ENCODE measurements around the gene SLC25A27. TPM values are rescaled to one million over a fixed set of nuclear protein-coding genes. Genes with fewer than 3 reads are reported as not detected.

SLC25A27 gene
- total and polyA plus RNA-seq, 2 experiments from 2014 or later, result 8.5 to 16.2 TPM

DNA sequence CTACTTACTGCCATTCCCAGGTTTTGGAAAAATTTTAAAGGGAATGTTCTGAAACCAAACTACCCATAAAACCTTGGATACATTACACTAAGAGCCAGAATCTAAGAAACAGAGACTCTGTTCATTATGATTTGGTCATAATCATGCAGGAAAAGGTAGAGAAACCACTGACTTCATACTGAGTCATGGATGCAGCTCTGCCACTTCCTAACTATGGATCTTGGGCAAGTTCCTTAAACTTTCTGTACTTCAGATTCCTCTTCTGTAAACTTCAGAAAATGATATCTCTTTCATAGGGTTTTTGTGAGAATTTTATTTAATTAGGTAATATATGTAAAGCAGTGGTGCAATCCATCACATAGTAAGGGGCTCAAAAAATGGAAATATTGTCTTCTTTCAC is 62.4 kb downstream of the SLC25A27 start:
- Histone ChIP-seq H3K36me3 (ENCODE audit: insufficient read depth) (no peaks in the 10 kb centered on the region), H3K27ac (ENCODE audit: low read depth) (no peak overlapping the region), H3K4me1 (ENCODE audit: insufficient read depth) (no peaks in the 10 kb centered on the region), H3K79me2 (replicated peaks; ENCODE audit: insufficient read depth) (no peaks in the 10 kb centered on the region), H4K20me1 (replicated peaks; ENCODE audit: insufficient read depth) (no peaks in the 10 kb centered on the region), H3K4me3 (no peak overlapping the region), H3K4me2 (no peak overlapping the region), H3K27me3 (ENCODE audit: insufficient read depth) (no peaks in the 10 kb centered on the region), H3F3A (replicated peaks; ENCODE audit: low read depth) (no peaks in the 10 kb centered on the region), H2AFZ (no peak overlapping the region), H3K9me2 (ENCODE audit: insufficient read depth) (no peaks in the 10 kb centered on the region)
- no peaks in the 10 kb centered on the region for H3K4me1 Mint-ChIP-seq
- H3K36me3 Mint-ChIP-seq (ENCODE audit: low read depth), result no peaks in the 10 kb centered on the region
- no peaks in the 10 kb centered on the region for H3K27me3 Mint-ChIP-seq (ENCODE audit: insufficient read depth, low read depth, poor library complexity)
- H3K27ac Mint-ChIP-seq, result no peak overlapping the region
- no peaks in the 10 kb centered on the region for H3K9me3 Mint-ChIP-seq
- TF ChIP-seq, protein P1, sequence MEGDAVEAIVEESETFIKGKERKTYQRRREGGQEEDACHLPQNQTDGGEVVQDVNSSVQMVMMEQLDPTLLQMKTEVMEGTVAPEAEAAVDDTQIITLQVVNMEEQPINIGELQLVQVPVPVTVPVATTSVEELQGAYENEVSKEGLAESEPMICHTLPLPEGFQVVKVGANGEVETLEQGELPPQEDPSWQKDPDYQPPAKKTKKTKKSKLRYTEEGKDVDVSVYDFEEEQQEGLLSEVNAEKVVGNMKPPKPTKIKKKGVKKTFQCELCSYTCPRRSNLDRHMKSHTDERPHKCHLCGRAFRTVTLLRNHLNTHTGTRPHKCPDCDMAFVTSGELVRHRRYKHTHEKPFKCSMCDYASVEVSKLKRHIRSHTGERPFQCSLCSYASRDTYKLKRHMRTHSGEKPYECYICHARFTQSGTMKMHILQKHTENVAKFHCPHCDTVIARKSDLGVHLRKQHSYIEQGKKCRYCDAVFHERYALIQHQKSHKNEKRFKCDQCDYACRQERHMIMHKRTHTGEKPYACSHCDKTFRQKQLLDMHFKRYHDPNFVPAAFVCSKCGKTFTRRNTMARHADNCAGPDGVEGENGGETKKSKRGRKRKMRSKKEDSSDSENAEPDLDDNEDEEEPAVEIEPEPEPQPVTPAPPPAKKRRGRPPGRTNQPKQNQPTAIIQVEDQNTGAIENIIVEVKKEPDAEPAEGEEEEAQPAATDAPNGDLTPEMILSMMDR (conservative IDR thresholded peaks at IDR 0.05; ENCODE audit: low read depth in 2 of 2), result no peak
- TF ChIP-seq ETS1 (IDR thresholded peaks at IDR 0.05) (no peak), EZH2 (IDR thresholded peaks at IDR 0.05; ENCODE audit: low read depth, unreplicated experiment) (no peak), REST (IDR thresholded peaks at IDR 0.05; ENCODE audit: unreplicated experiment) (no peak), EZH2phosphoT487 (IDR thresholded peaks at IDR 0.05; ENCODE audit: unreplicated experiment) (no peak), ZNF462 (CRISPR knock-in tag; IDR thresholded peaks at IDR 0.05) (no peak), CREB1 (CRISPR knock-in tag; IDR thresholded peaks at IDR 0.05; ENCODE audit: low read depth) (no peak), ZNF331 (CRISPR knock-in tag; IDR thresholded peaks at IDR 0.05; ENCODE audit: low read depth) (no peak), JUNB (IDR thresholded peaks at IDR 0.05; ENCODE audit: unreplicated experiment) (no peak), NANOG (IDR thresholded peaks at IDR 0.05; ENCODE audit: borderline replicate concordance) (no peak), STAT1 (IDR thresholded peaks at IDR 0.05; ENCODE audit: unreplicated experiment) (no peak)
- H3K4me3 Mint-ChIP-seq, result no peak overlapping the region
- ATAC-seq (no peak), DNase-seq (ENCODE audit: low spot score) (no peak)

Data from GM23338 (cell line).